ENCODE results near the gene RAD54L.
"Not testable (repeated sequence)": the region's sequence is repeated elsewhere in the genome, so short reads cannot be mapped to it uniquely, and the experiment has no call there.

RAD54L gene

GRCh38 chr1:46285730-46286477, 38.3 kb downstream of the RAD54L start:
- no peak for DNase-seq (ENCODE audit: low spot score)

- no peak for DNase-seq (ENCODE audit: low spot score)
Measured at GRCh38 chr1:46288485-46289133, 41.0 kb downstream of the RAD54L start.

- DNase-seq (ENCODE audit: low spot score): no peak
Measured at GRCh38 chr1:46289134-46289494, 41.6 kb downstream of the RAD54L start.

GRCh38 chr1:46289976-46290375, 42.4 kb downstream of the RAD54L start:
- DNase-seq (ENCODE audit: low spot score): no peak

GRCh38 chr1:46295306-46295705, 47.7 kb downstream of the RAD54L start:
- no peak for DNase-seq (ENCODE audit: low spot score)

GRCh38 chr1:46298387-46298786, 50.8 kb downstream of the RAD54L start:
- DNase-seq (ENCODE audit: low spot score): no peak

GRCh38 chr1:46300673-46301405, 53.3 kb downstream of the RAD54L start:
- DNase-seq (ENCODE audit: low spot score): no peak

GRCh38 chr1:46301406-46301807, 53.8 kb downstream of the RAD54L start:
- DNase-seq (ENCODE audit: low spot score): peak; percentile 37

- DNase-seq (ENCODE audit: low spot score): peak; percentile 72
Measured at GRCh38 chr1:46301808-46302640, 54.5 kb downstream of the RAD54L start.

GRCh38 chr1:46302641-46303037, 55.1 kb downstream of the RAD54L start:
- DNase-seq (ENCODE audit: low spot score): peak; percentile 37

- peak; percentile 96 for DNase-seq (ENCODE audit: low spot score)
Measured at GRCh38 chr1:46303038-46303871, 55.7 kb downstream of the RAD54L start, which contains the start of the genes LRRC41 and UQCRH. TSS of gene LRRC41 (minus strand) at chr1:46303616. CDS start at chr1:46303322, 294 bp downstream. TSS of gene UQCRH (plus strand) at chr1:46303698. CDS start at chr1:46303767, 69 bp downstream.

GRCh38 chr1:46303872-46304326, 56.3 kb downstream of the RAD54L start:
- DNase-seq (ENCODE audit: low spot score): no peak

- no peak for DNase-seq (ENCODE audit: low spot score)
Measured at GRCh38 chr1:46306159-46306530, 58.6 kb downstream of the RAD54L start.

- DNase-seq (ENCODE audit: low spot score): no peak
Measured at GRCh38 chr1:46309401-46310159, 62.0 kb downstream of the RAD54L start.

- DNase-seq (ENCODE audit: low spot score): no peak
Measured at GRCh38 chr1:46310321-46310720, 62.8 kb downstream of the RAD54L start.

GRCh38 chr1:46315669-46316403, 68.3 kb downstream of the RAD54L start:
- DNase-seq (ENCODE audit: low spot score): no peak

- DNase-seq (ENCODE audit: low spot score): no peak
Measured at GRCh38 chr1:46317323-46317722, 69.8 kb downstream of the RAD54L start.

GRCh38 chr1:46319301-46319700, 71.7 kb downstream of the RAD54L start:
- not testable (repeated sequence) for DNase-seq (ENCODE audit: low spot score)

Measured in HuH-7 (cell line).